GM18519 (cell line): ENCODE measurements around the gene RTL10.
"Not testable (repeated sequence)": the region's sequence is repeated elsewhere in the genome, so short reads cannot be mapped to it uniquely, and the experiment has no call there.

Experiments used
- ATAC-seq: cut with Tn5 transposase; IDR thresholded peaks from one replicate; pipeline ENCODE4 v1.9.1; 2021; ENCODE audit warnings: mild to moderate bottlenecking, moderate library complexity; ENCODE audit not compliant: unreplicated experiment, low FRiP score

RTL10 gene

GRCh38 chr22:19890502-19891316 is 36.0 kb upstream of the RTL10 start:
- no peak for ATAC-seq

GRCh38 chr22:19889951-19890350 is 35.3 kb upstream of the RTL10 start:
- ATAC-seq, result no peak

GRCh38 chr22:19888131-19888746 is 33.6 kb upstream of the RTL10 start:
- ATAC-seq, result no peak

GRCh38 chr22:19887256-19887985 is 32.7 kb upstream of the RTL10 start:
- no peak for ATAC-seq

- no peak for ATAC-seq
Measured at GRCh38 chr22:19886605-19887255, 32.1 kb upstream of the RTL10 start.

GRCh38 chr22:19885841-19886592 is 31.3 kb upstream of the RTL10 start:
- ATAC-seq, result no peak

GRCh38 chr22:19884954-19885751 is 30.5 kb upstream of the RTL10 start:
- ATAC-seq, result no peak

GRCh38 chr22:19884161-19884953 is 29.7 kb upstream of the RTL10 start:
- ATAC-seq, result no peak

GRCh38 chr22:19883446-19883845 is 28.8 kb upstream of the RTL10 start:
- not testable (repeated sequence) for ATAC-seq

- ATAC-seq, result no peak
Measured at GRCh38 chr22:19882446-19883381, 28.0 kb upstream of the RTL10 start.

GRCh38 chr22:19880786-19881569 is 26.3 kb upstream of the RTL10 start:
- no peak for ATAC-seq

GRCh38 chr22:19879992-19880785 is 25.5 kb upstream of the RTL10 start:
- no peak for ATAC-seq

- ATAC-seq, result no peak
Measured at GRCh38 chr22:19879643-19879991, 24.9 kb upstream of the RTL10 start.

- ATAC-seq, result no peak
Measured at GRCh38 chr22:19879246-19879570, 24.5 kb upstream of the RTL10 start.

GRCh38 chr22:19878461-19879245 is 24.0 kb upstream of the RTL10 start:
- no peak for ATAC-seq
